Stomach (tissue), 4 donors: Measurements from ENCODE around the gene ZBTB46.

Source experiments
- CTCF ChIP-seq, 7 experiments: fragments of 450-650 bp in 4 of 7; fragments of 200-600 bp in 3 of 7; sonication (generic) in 3 of 7; IDR thresholded peaks; one replicate each; pipeline ENCODE4 v1.5.1; 2016 to 2019; ENCODE audit warnings: antibody characterized with exemption in 7 of 7, control low read depth in 2 of 7, mild to moderate bottlenecking in 1 of 7
- EP300 ChIP-seq: sonication (generic); formaldehyde crosslinking; IDR thresholded peaks from one replicate; pipeline ENCODE4 v1.6.1; 2017; ENCODE audit warnings: antibody characterized with exemption
- POLR2A ChIP-seq, 4 donors: fragments of 450-650 bp; IDR thresholded peaks; one replicate each; pipeline ENCODE4 v1.6.1; 2016; ENCODE audit warnings: antibody characterized with exemption in 4 of 4, control low read depth in 2 of 4, mild to moderate bottlenecking in 1 of 4, moderate library complexity in 1 of 4
- POLR2AphosphoS5 ChIP-seq, 3 donors: sonication (generic); formaldehyde crosslinking; IDR thresholded peaks; one replicate each; pipeline ENCODE4 v1.6.1; 2016; ENCODE audit warnings: antibody characterized with exemption in 3 of 3

GRCh38 chr20:63861365-63861934, 30.4 kb upstream of the ZBTB46 start, which contains the start of gene ABHD16B:
- TF ChIP-seq EP300 (no peak), CTCF (IDR thresholded peaks at IDR 0.05) (no peak), POLR2AphosphoS5 (IDR thresholded peaks at IDR 0.05) (no peak), POLR2A (IDR thresholded peaks at IDR 0.05) (no peak)
